Adipocyte (in vitro differentiated cells): Measurements from ENCODE around the gene EIF3K.

ENCODE experiments used
- DNase-seq: peaks from one replicate; pipeline ENCODE4 v3.0.0-alpha.2; 2015; ENCODE audit warnings: low read depth
- H3K27me3 ChIP-seq: replicated peaks from 2 replicates; pipeline ENCODE4 v1.7.0; 2013; ENCODE audit warnings: mild to moderate bottlenecking, low read length, moderate library complexity; ENCODE audit not compliant: control insufficient read depth, insufficient read depth
- H3K36me3 ChIP-seq: 2 replicates; pipeline ENCODE4 v1.7.0; 2013; ENCODE audit warnings: low read length, mild to moderate bottlenecking, moderate library complexity; ENCODE audit not compliant: control insufficient read depth, insufficient read depth, severe bottlenecking
- H3K4me1 ChIP-seq: 2 replicates; pipeline ENCODE4 v1.7.0; 2013; ENCODE audit warnings: mild to moderate bottlenecking, low read length, moderate library complexity; ENCODE audit not compliant: control insufficient read depth, insufficient read depth
- H3K4me3 ChIP-seq: 2 replicates; pipeline ENCODE4 v1.7.0; 2013; ENCODE audit warnings: mild to moderate bottlenecking, low read length, moderate library complexity
- H3K9ac ChIP-seq: 2 replicates; pipeline ENCODE4 v1.7.0; 2013; ENCODE audit warnings: mild to moderate bottlenecking, low read length, moderate library complexity
- H3K9me3 ChIP-seq: 2 replicates; pipeline ENCODE4 v1.7.0; 2013; ENCODE audit warnings: mild to moderate bottlenecking, low read length, moderate library complexity; ENCODE audit not compliant: control insufficient read depth

The EIF3K gene

DNA sequence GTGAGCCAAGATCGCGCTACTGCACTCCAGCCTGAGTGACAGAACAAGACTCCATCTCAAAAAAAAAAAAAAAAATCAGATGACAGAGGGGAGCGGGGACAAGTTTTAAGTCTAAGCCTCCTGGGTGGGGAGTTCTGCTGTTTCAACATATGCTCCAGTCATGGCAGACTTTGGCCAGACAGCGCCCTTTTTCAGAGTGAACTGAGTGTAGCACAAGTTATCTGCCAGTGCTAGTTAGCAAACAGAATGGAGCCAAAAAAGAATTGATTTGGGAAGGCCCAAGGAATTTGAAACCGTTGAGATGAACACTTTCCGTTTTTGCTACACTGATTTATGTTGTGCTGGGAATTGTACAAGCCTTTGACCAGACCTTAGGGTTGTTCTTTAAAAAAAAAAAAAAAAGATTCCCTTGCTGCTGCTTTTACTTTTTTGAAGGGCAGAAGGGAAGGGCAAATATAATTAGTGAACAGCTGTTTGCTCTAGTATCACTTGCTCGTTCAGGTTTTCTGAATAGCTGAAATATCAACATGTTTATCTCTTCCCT is 34.1 kb downstream of the EIF3K start:
- Histone ChIP-seq H3K27me3 (no peaks in the 10 kb centered on the region), H3K4me1 (peaks cover 84% of the 10 kb centered on the region), H3K4me3 (peak overlapping the region; percentile 72), H3K36me3 (peaks cover 5% of the 10 kb centered on the region), H3K9ac (peak overlapping the region; percentile 83), H3K9me3 (no peaks in the 10 kb centered on the region)
- DNase-seq = peak; percentile 81

- peaks cover 5% of the 10 kb centered on the region for H3K36me3 ChIP-seq
- DNase-seq = peak; percentile 75
- H3K27me3 ChIP-seq = no peaks in the 10 kb centered on the region
- H3K4me1 ChIP-seq = peaks cover 95% of the 10 kb centered on the region
- H3K4me3 ChIP-seq = no peak overlapping the region
- peak overlapping the region; percentile 31 for H3K9ac ChIP-seq
- no peaks in the 10 kb centered on the region for H3K9me3 ChIP-seq
Observed at GRCh38 chr19:38654628-38655055, 35.7 kb downstream of the EIF3K start.

- Histone ChIP-seq H3K36me3 (peaks cover 5% of the 10 kb centered on the region), H3K27me3 (no peaks in the 10 kb centered on the region), H3K4me1 (peaks cover 95% of the 10 kb centered on the region), H3K9me3 (no peaks in the 10 kb centered on the region), H3K4me3 (no peak overlapping the region), H3K9ac (peak overlapping the region; percentile 31)
- DNase-seq = no peak
Observed at GRCh38 chr19:38655148-38655824, 36.3 kb downstream of the EIF3K start.

- peaks cover 97% of the 10 kb centered on the region for H3K4me1 ChIP-seq
- H3K27me3 ChIP-seq = no peaks in the 10 kb centered on the region
- H3K9ac ChIP-seq = peak overlapping the region; percentile 26
- H3K36me3 ChIP-seq = peaks cover 5% of the 10 kb centered on the region
- peak overlapping the region; percentile 25 for H3K4me3 ChIP-seq
- DNase-seq = peak; percentile 78
- no peaks in the 10 kb centered on the region for H3K9me3 ChIP-seq
Observed at GRCh38 chr19:38656171-38656981, 37.4 kb downstream of the EIF3K start.

DNA sequence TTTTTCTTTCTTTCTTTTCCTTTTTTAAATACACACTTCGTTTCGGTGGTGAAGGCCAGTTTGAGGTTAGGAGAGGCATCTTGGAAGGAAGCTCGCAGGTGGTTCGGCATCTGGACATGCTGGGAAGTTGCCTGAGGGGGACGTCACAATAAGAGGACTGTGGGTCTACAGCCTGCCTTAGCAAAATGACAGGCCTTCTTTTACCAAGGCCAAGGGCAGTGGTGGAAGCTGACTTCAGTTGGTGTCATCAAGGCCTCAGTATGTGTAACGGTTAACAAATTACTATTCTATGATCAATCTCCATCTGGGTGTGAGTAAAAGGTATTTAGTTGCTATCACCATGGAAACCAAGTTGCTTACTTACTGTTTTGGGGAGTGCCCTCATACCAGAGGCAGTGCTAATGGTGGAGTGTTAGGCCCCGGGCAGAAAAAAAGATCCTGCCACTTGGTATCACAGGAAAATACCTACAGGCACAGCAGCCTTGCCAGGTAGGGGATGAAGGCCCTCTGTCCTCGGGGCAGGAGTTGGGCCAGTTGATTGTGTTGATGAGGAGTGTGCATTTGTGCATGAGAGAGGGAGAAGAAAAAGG is 38.7 kb downstream of the EIF3K start:
- peak overlapping the region; percentile 79 for H3K9ac ChIP-seq
- H3K27me3 ChIP-seq = no peaks in the 10 kb centered on the region
- peak; percentile 76 for DNase-seq
- peaks cover 5% of the 10 kb centered on the region for H3K36me3 ChIP-seq
- peaks cover 94% of the 10 kb centered on the region for H3K4me1 ChIP-seq
- H3K4me3 ChIP-seq = peak overlapping the region; percentile 49
- H3K9me3 ChIP-seq = no peaks in the 10 kb centered on the region

- H3K27me3 ChIP-seq = no peaks in the 10 kb centered on the region
- peak; percentile 99 for DNase-seq
- no peaks in the 10 kb centered on the region for H3K9me3 ChIP-seq
- H3K36me3 ChIP-seq = peaks cover 5% of the 10 kb centered on the region
- H3K4me3 ChIP-seq = peak overlapping the region; percentile 71
- H3K4me1 ChIP-seq = peaks cover 85% of the 10 kb centered on the region
- peak overlapping the region; percentile 88 for H3K9ac ChIP-seq
Observed at GRCh38 chr19:38658462-38659306, 39.7 kb downstream of the EIF3K start.

DNA sequence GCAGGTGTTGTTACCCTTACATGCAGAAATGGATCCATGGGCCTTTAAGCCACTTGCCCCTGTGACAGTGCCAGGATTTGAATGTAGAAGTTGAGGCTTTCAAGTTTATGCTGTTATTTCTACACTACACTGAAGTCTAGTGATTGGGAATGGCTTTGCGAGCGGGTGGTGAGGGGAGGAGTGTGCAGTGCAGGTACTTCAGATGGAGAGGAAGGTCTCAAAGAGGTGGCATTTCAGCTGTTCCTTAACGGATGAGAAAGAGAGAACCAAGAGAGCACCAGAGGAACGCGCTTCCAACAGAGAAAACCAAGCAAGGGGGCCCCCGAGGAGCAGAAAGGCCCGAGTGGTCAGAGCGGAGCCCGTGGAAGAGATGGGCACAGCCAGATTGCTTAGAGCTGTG is 41.7 kb downstream of the EIF3K start:
- no peak overlapping the region for H3K4me3 ChIP-seq
- H3K9ac ChIP-seq = peak overlapping the region; percentile 88
- no peaks in the 10 kb centered on the region for H3K27me3 ChIP-seq
- H3K9me3 ChIP-seq = no peaks in the 10 kb centered on the region
- no peak for DNase-seq
- H3K4me1 ChIP-seq = peaks cover 81% of the 10 kb centered on the region
- no peaks in the 10 kb centered on the region for H3K36me3 ChIP-seq

DNA sequence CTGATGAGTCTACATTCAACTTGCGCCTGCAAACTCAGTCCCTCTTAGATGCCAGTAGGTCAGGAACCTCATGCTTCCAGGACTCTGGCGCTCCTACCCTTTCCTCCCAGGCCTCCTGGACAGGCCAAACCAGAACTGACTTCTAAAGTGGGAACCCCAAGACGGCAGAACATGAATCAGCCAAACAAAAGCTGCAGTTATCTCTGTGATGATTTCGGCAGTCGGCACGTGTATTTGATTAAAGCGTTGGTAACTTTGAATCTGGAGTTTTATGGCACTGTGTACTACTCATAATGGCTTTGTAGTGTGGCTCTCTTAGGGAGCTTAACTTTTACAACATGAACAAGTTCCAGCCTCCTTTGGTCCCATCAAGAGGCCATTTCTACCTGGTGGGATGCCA is 42.1 kb downstream of the EIF3K start:
- Histone ChIP-seq H3K27me3 (no peaks in the 10 kb centered on the region), H3K4me3 (no peak overlapping the region), H3K36me3 (no peaks in the 10 kb centered on the region), H3K9ac (peak overlapping the region; percentile 88), H3K4me1 (peaks cover 81% of the 10 kb centered on the region), H3K9me3 (no peaks in the 10 kb centered on the region)
- DNase-seq = no peak

GRCh38 chr19:38661996-38662395 is 43.0 kb downstream of the EIF3K start:
- H3K4me1 ChIP-seq = peaks cover 81% of the 10 kb centered on the region
- H3K9ac ChIP-seq = no peak overlapping the region
- H3K4me3 ChIP-seq = no peak overlapping the region
- DNase-seq = no peak
- no peaks in the 10 kb centered on the region for H3K36me3 ChIP-seq
- H3K9me3 ChIP-seq = no peaks in the 10 kb centered on the region
- H3K27me3 ChIP-seq = no peaks in the 10 kb centered on the region

DNA sequence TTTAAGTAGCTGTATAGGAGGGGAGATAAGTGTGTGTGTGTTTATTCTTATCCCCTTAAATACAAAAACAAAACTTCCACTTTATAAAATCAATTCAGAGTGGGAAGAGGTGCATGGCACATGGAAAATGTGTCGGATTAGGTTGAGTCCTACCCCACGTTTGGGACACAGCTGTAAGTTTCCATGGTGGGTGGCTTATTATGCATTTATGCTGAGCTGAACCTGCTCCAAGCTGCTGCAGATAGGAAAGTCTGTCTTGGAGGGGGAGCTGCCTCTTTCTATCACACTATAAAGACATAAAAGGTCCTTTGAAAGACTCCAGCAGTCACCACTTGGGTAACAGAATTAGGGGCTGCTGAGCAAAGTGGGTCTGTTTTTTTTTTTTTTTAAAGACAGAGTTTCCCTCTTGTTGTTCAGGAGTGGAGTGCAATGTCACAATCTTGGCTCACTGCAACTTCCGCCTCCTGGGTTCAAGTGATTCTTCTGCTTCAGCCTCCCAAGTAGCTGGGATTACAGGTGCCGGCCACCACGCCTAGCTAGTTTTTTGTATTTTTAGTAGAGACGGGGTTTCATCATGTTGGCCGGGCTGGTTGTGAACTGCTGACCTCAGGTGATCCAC is 43.7 kb downstream of the EIF3K start:
- no peaks in the 10 kb centered on the region for H3K36me3 ChIP-seq
- no peaks in the 10 kb centered on the region for H3K9me3 ChIP-seq
- no peak overlapping the region for H3K4me3 ChIP-seq
- DNase-seq = no peak
- no peaks in the 10 kb centered on the region for H3K27me3 ChIP-seq
- no peak overlapping the region for H3K9ac ChIP-seq
- peaks cover 81% of the 10 kb centered on the region for H3K4me1 ChIP-seq
